ENCODE data around the gene TRIM63. TPM values are rescaled to one million over a fixed set of nuclear protein-coding genes. Genes with fewer than 3 reads are reported as not detected.

Gene TRIM63
- total and polyA plus RNA-seq, 2 of the 13 experiments (the other 11 are each of a cell fraction or from before 2014, with no cell fraction given) = not detected

DNA sequence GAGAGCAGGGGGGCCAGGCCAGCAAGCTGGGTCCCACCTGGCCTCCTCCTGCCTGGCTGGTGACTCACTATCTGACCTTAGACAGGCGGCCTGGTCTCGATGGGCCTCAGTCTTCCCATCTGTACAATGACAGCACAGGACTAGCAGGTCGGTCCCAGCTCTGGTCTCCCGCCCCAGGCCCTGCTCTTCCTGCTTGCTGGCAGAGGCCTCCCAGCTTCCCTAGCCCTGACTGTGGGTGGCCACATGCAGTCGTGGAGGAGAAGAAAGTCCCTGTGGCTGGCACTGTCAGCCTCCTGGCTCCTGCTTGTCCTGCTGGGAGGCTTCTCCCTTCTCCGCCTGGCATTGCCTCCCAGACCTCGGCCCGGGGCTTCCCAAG lies 45.0 kb downstream of the TRIM63 start (continued):
- TF ChIP-seq TBL1XR1 (IDR thresholded peaks at IDR 0.05; ENCODE audit: borderline replicate concordance, low read length, partially characterized antibody) (no peak), FOSL2 (CRISPR knock-in tag; IDR thresholded peaks at IDR 0.05) (peak; percentile 70), FOXM1 (CRISPR knock-in tag; IDR thresholded peaks at IDR 0.05) (no peak), ZNF768 (CRISPR knock-in tag; IDR thresholded peaks at IDR 0.05) (no peak), ZBTB3 (CRISPR knock-in tag; IDR thresholded peaks at IDR 0.05; ENCODE audit: borderline replicate concordance, low read depth) (no peak)
- TF ChIP-seq, protein P1, sequence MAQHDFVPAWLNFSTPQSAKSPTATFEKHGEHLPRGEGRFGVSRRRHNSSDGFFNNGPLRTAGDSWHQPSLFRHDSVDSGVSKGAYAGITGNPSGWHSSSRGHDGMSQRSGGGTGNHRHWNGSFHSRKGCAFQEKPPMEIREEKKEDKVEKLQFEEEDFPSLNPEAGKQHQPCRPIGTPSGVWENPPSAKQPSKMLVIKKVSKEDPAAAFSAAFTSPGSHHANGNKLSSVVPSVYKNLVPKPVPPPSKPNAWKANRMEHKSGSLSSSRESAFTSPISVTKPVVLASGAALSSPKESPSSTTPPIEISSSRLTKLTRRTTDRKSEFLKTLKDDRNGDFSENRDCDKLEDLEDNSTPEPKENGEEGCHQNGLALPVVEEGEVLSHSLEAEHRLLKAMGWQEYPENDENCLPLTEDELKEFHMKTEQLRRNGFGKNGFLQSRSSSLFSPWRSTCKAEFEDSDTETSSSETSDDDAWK (CRISPR knock-in tag; IDR thresholded peaks at IDR 0.05) = no peak
- TF ChIP-seq, protein P2, sequence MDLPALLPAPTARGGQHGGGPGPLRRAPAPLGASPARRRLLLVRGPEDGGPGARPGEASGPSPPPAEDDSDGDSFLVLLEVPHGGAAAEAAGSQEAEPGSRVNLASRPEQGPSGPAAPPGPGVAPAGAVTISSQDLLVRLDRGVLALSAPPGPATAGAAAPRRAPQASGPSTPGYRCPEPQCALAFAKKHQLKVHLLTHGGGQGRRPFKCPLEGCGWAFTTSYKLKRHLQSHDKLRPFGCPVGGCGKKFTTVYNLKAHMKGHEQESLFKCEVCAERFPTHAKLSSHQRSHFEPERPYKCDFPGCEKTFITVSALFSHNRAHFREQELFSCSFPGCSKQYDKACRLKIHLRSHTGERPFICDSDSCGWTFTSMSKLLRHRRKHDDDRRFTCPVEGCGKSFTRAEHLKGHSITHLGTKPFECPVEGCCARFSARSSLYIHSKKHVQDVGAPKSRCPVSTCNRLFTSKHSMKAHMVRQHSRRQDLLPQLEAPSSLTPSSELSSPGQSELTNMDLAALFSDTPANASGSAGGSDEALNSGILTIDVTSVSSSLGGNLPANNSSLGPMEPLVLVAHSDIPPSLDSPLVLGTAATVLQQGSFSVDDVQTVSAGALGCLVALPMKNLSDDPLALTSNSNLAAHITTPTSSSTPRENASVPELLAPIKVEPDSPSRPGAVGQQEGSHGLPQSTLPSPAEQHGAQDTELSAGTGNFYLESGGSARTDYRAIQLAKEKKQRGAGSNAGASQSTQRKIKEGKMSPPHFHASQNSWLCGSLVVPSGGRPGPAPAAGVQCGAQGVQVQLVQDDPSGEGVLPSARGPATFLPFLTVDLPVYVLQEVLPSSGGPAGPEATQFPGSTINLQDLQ (CRISPR knock-in tag; IDR thresholded peaks at IDR 0.05) = no peak

GRCh38 chr1:26021647-26022403 lies 45.6 kb downstream of the TRIM63 start, which contains the start of gene EXTL1:
EXTL1 (plus strand) TSS chr1:26021775; CDS start chr1:26022647, 872 bp downstream.
- H3K4me1 ChIP-seq (ENCODE audit: insufficient read depth, low read length) = peaks cover 89% of the 10 kb centered on the region
- WGBS (ENCODE audit: low lambda C conversion rate) = 0% methylated on average over 4 of the region's 15 CpGs
- H3K27ac ChIP-seq (ENCODE audit: extremely low read length, insufficient read depth, low read length) = no peak within 1 kb of the TSS
- ChIA-PET CTCF (ENCODE audit: low intra/inter-chr PET ratio, low total read pairs) (no interaction called here), POLR2A (interaction anchor here (2.2 kb wide), 1 partner anchor 25 kb away, joined by 10 read pairs; the partner anchor contains the start of gene PAFAH2)
- ATAC-seq = peak; percentile 63
- peaks cover 4 to 25% of the 10 kb centered on the region in 2 experiments for H3K27me3 ChIP-seq (ENCODE audit: control insufficient read depth in 1 of 2, insufficient read depth in 2 of 2, low read length in 2 of 2)
- H3K4me3 ChIP-seq (replicated peaks in 1 of 3; ENCODE audit: insufficient read depth in 1 of 3, low read depth in 2 of 3, low read length in 3 of 3) = peak within 1 kb of the TSS; percentile 43 to 78 (median 49)
- H3K4me2 ChIP-seq (ENCODE audit: low read depth, low read length) = peak within 1 kb of the TSS; percentile 81
- H3K9ac ChIP-seq (ENCODE audit: insufficient read depth, low read depth, low read length) = peak within 1 kb of the TSS; percentile 47; the same call in 1 of the 2 replicates
- DNase-seq (ENCODE audit: low spot score) = no peak
- H4K20me1 ChIP-seq (ENCODE audit: insufficient read depth, low read length) = no peaks in the 10 kb centered on the region
- BruUV-seq (replicated peaks) = no TSS peak
- in situ Hi-C loops (cut with HindIII; ENCODE audit: extremely low pct_ligation_motif_present, low pct_unique_long_range_greater_than_20kb) (no loop called here), intact Hi-C loops (cut with micrococcal nuclease; ENCODE audit: unreplicated experiment) (no loop called here)
- no peaks in the 10 kb centered on the region for H3K36me3 ChIP-seq (replicated peaks in 1 of 2; ENCODE audit: control insufficient read depth in 1 of 2, insufficient read depth in 2 of 2, low read length in 2 of 2)
- no peak within 1 kb of the TSS for H2AFZ ChIP-seq (ENCODE audit: low read length)
- no peaks in the 10 kb centered on the region for H3K9me3 ChIP-seq (ENCODE audit: low read length)
- H3K79me2 ChIP-seq (ENCODE audit: insufficient read depth, low read length) = no peaks in the 10 kb centered on the region
- peak; percentile 75 for FAIRE-seq
- TF ChIP-seq MAZ (IDR thresholded peaks at IDR 0.05; ENCODE audit: borderline replicate concordance, low read depth, low read length) (no peak), MAZ (CRISPR knock-in tag; IDR thresholded peaks at IDR 0.05; ENCODE audit: low read depth) (peak; percentile 40; the same call in 1 of the 2 replicates), MAFG (CRISPR knock-in tag; IDR thresholded peaks at IDR 0.05) (no peak), ZNF790 (CRISPR knock-in tag; IDR thresholded peaks at IDR 0.05; ENCODE audit: borderline replicate concordance) (no peak), ZNF788 (CRISPR knock-in tag; IDR thresholded peaks at IDR 0.05; ENCODE audit: borderline replicate concordance) (peak; percentile 43; the same call in 1 of the 2 replicates), HIC2 (CRISPR knock-in tag; IDR thresholded peaks at IDR 0.05; ENCODE audit: low read depth) (peak; percentile 70; the same call in 1 of the 2 replicates)
- TF ChIP-seq, protein P3, sequence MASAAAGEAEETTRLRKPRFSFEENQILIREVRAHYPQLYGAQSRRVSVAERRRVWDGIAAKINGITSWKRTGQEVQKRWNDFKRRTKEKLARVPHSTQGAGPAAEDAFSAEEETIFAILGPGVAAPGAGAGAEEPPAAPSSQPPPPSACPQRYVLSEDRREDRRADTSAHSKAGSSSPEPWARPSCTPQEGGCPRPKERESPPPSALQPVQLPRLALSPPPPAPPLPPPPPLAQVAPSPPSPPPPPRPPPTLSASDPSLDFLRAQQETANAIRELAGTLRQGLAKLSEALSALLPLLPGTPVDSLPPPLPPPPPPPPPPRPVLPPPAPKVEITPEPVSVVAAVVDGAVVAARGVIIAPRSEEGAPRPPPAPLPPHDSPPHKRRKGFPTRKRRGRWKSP (CRISPR knock-in tag; IDR thresholded peaks at IDR 0.05) = 0 out of 2 replicates have a peak, but pooled peaks have one; percentile 33
